ENCODE results near the gene MRPL20.

Gene MRPL20

DNA sequence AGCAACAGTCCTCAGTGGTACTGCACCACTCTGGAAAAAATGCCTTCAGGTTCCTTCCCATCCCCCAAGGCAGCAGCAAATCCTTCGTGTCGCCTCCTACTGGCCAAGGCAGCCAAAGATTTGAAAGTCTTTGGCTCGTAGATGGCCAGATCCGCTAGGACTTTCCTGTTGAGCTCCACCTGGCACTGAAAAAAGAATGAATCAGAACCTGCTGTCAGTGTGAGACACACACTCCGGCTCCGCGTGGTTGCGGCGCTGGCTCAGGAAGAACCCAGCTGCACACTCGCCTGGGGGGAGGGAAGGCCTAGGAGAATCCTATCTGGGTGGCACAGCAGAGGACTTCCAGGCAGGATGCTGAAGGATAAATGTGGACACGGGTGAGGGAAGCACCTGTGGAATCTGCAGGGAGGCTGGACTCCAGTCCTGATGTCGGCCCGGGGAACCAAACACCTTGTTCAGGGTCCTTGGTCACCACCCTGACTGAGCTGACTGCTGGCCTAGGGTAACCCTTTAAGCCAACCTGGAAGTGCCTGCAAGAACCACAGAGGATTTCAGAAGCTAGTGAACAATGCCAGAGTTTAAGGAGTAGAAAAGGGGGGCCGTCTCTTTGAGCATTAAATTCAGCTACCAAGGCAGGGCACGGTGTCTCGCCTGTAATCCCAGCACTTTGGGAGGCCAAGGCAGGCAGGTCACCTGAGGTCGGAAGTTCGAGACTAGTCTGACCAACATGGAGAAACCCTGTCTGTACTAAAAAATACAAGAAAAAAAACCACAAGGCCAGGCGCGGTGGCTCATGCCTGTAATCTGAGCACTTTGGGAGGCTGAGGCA, 4.8 kb downstream of the MRPL20 start:
- H3K27ac ChIP-seq (ENCODE audit: low read depth, low read length) = no peak overlapping the region

DNA sequence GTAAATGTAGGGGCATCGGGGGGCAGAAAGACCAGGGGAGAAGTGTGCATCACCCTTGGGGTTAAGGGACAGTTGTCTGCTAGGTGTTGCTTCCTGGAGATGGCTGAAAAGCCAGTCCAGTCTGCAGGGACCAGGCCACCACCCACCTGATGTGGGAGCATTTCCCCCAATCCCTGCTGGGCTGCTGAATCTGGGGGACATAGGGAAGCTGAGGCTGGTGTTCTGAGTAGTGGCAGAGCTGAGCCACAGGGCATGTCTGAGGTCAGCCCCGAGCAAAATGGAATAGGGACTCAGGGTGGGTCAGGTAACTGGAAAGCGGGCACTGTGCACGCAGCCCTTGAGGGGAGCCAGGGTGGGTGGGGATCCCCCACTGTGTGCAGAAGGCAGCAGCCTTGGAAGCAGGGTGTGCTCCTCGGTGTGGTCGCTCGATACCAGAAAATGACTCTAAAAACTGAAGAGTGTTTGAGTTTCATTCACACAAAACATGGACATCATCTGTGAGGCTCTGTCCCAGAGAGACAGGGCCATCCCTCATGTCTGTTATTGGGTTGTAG, 5.6 kb downstream of the MRPL20 start:
- Histone ChIP-seq H3K27ac (ENCODE audit: low read depth, low read length) (no peak overlapping the region), H3K4me2 (ENCODE audit: low read length) (peak overlapping the region; percentile 100), H3K36me3 (ENCODE audit: control insufficient read depth, low read length) (peaks cover 89% of the 10 kb centered on the region), H3K4me3 (ENCODE audit: low read length) (peak overlapping the region; percentile 100; the same call in 1 of the 2 replicates), H3K9me3 (ENCODE audit: control insufficient read depth, insufficient read depth, low read length) (no peaks in the 10 kb centered on the region), H3K27me3 (ENCODE audit: control insufficient read depth, low read length) (no peaks in the 10 kb centered on the region), H4K20me1 (ENCODE audit: control insufficient read depth, insufficient read depth, low read depth, low read length) (peaks cover 12% of the 10 kb centered on the region), H3K79me2 (ENCODE audit: control insufficient read depth, low read length) (peaks cover 91% of the 10 kb centered on the region), H3K9me2 (replicated peaks; ENCODE audit: control insufficient read depth, low read length) (no peaks in the 10 kb centered on the region), H3K4me1 (ENCODE audit: control insufficient read depth, low read length) (peaks cover 46% of the 10 kb centered on the region), H3F3A (ENCODE audit: control insufficient read depth, insufficient read depth) (peaks cover 21% of the 10 kb centered on the region)
- no peak for TF ChIP-seq EZH2phosphoT487 (IDR thresholded peaks at IDR 0.05; ENCODE audit: borderline replicate concordance, low read length)
- TF ChIP-seq, protein P1, sequence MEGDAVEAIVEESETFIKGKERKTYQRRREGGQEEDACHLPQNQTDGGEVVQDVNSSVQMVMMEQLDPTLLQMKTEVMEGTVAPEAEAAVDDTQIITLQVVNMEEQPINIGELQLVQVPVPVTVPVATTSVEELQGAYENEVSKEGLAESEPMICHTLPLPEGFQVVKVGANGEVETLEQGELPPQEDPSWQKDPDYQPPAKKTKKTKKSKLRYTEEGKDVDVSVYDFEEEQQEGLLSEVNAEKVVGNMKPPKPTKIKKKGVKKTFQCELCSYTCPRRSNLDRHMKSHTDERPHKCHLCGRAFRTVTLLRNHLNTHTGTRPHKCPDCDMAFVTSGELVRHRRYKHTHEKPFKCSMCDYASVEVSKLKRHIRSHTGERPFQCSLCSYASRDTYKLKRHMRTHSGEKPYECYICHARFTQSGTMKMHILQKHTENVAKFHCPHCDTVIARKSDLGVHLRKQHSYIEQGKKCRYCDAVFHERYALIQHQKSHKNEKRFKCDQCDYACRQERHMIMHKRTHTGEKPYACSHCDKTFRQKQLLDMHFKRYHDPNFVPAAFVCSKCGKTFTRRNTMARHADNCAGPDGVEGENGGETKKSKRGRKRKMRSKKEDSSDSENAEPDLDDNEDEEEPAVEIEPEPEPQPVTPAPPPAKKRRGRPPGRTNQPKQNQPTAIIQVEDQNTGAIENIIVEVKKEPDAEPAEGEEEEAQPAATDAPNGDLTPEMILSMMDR (IDR thresholded peaks at IDR 0.05; ENCODE audit: low read depth, low read length, poor library complexity, severe bottlenecking) = no peak

More for the DNA sequence above, 4.8 kb downstream of the MRPL20 start:
- no peaks in the 10 kb centered on the region for H3K9me3 ChIP-seq (ENCODE audit: control insufficient read depth, insufficient read depth, low read length)
- no peaks in the 10 kb centered on the region for H3K9me2 ChIP-seq (replicated peaks; ENCODE audit: control insufficient read depth, low read length)
- peak overlapping the region; percentile 100 for H3K4me2 ChIP-seq (ENCODE audit: low read length)
- peaks cover 92% of the 10 kb centered on the region for H3K79me2 ChIP-seq (ENCODE audit: control insufficient read depth, low read length)
- peaks cover 21% of the 10 kb centered on the region for H3F3A ChIP-seq (ENCODE audit: control insufficient read depth, insufficient read depth)
- H3K36me3 ChIP-seq (ENCODE audit: control insufficient read depth, low read length) = peaks cover 88% of the 10 kb centered on the region
- H4K20me1 ChIP-seq (ENCODE audit: control insufficient read depth, insufficient read depth, low read depth, low read length) = peaks cover 12% of the 10 kb centered on the region
- TF ChIP-seq, protein P1 (IDR thresholded peaks at IDR 0.05; ENCODE audit: low read depth, low read length, poor library complexity, severe bottlenecking) = peak; percentile 72
- no peak for TF ChIP-seq EZH2phosphoT487 (IDR thresholded peaks at IDR 0.05; ENCODE audit: borderline replicate concordance, low read length)
- peak overlapping the region; percentile 100; the same call in 1 of the 2 replicates for H3K4me3 ChIP-seq (ENCODE audit: low read length)
- no peaks in the 10 kb centered on the region for H3K27me3 ChIP-seq (ENCODE audit: control insufficient read depth, low read length)
- H3K4me1 ChIP-seq (ENCODE audit: control insufficient read depth, low read length) = peaks cover 42% of the 10 kb centered on the region

DNA sequence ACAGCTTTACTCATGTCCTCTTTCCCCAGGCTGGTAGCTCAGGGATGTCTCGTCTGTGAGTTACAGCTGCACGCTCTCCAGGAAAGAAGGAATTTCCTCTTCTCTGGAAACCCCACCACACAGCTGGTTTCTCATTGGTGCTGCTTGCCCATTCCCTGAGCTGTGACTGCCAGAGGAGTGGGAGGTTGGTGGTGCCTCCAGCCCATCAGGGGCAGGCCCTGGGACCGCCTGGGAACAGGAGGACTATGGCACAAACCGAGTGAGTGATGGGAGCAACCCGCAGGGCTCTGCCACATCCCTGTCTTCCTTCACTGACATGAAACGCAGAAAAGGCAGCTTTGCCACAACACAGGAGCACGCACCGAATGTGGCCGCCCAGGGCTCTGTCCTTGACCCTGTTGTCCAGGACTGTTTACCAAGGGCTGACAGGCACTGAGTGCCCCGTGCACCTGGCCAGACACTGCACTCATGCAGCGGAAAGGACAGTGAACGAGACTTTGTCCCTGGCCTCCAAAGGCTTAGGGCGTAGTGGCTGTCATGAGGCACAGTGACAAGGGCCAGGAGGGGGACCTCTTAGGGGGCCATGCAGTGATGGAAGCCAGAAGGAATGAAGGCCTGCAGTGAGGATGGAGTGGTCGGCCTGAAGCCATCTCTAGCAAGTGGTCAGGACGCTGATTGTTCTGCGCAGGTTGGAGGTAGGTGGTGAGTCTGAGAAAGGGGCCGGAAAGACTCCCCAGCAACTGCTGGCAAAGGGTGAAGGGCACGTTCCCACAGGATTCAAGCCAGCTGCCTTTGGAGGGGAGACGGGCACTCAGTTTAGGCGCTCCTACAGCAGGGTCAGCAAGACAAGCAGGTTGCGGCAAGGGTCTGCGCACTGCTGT, 6.3 kb downstream of the MRPL20 start:
- Histone ChIP-seq H3K4me1 (ENCODE audit: control insufficient read depth, low read length) (peaks cover 41% of the 10 kb centered on the region), H3K27ac (ENCODE audit: low read depth, low read length) (peak overlapping the region; percentile 60; the same call in 1 of the 2 replicates)

More for the DNA sequence above, 6.3 kb downstream of the MRPL20 start:
- Histone ChIP-seq H3K9me2 (replicated peaks; ENCODE audit: control insufficient read depth, low read length) (no peaks in the 10 kb centered on the region), H3K4me3 (ENCODE audit: low read length) (peak overlapping the region; percentile 100), H3K36me3 (ENCODE audit: control insufficient read depth, low read length) (peaks cover 85% of the 10 kb centered on the region), H3K4me2 (ENCODE audit: low read length) (peak overlapping the region; percentile 100), H4K20me1 (ENCODE audit: control insufficient read depth, insufficient read depth, low read depth, low read length) (peaks cover 12% of the 10 kb centered on the region), H3K27me3 (ENCODE audit: control insufficient read depth, low read length) (no peaks in the 10 kb centered on the region), H3K9me3 (ENCODE audit: control insufficient read depth, insufficient read depth, low read length) (no peaks in the 10 kb centered on the region), H3F3A (ENCODE audit: control insufficient read depth, insufficient read depth) (peaks cover 20% of the 10 kb centered on the region), H3K79me2 (ENCODE audit: control insufficient read depth, low read length) (peaks cover 87% of the 10 kb centered on the region)
- TF ChIP-seq, protein P1 (IDR thresholded peaks at IDR 0.05; ENCODE audit: low read depth, low read length, poor library complexity, severe bottlenecking) = no peak
- TF ChIP-seq EZH2phosphoT487 (IDR thresholded peaks at IDR 0.05; ENCODE audit: borderline replicate concordance, low read length) = no peak
